Fibroblast of mammary gland (primary cell): Measurements from ENCODE around the gene CACNA1G.

Source experiments
- DNase-seq: peaks from one replicate; pipeline ENCODE4 v3.0.0-alpha.2; 2010; ENCODE audit warnings: low read depth
- H3K4me3 ChIP-seq: 2 replicates; pipeline ENCODE4 v1.5.1; 2011; ENCODE audit warnings: low read depth, mild to moderate bottlenecking, low read length, moderate library complexity; ENCODE audit not compliant: control insufficient read depth
- CTCF ChIP-seq: conservative IDR thresholded peaks from 2 replicates; pipeline ENCODE4 v1.5.1; 2011; ENCODE audit warnings: low read depth, low read length, inconsistent platforms; ENCODE audit not compliant: control insufficient read depth, insufficient read depth

Gene CACNA1G

DNA sequence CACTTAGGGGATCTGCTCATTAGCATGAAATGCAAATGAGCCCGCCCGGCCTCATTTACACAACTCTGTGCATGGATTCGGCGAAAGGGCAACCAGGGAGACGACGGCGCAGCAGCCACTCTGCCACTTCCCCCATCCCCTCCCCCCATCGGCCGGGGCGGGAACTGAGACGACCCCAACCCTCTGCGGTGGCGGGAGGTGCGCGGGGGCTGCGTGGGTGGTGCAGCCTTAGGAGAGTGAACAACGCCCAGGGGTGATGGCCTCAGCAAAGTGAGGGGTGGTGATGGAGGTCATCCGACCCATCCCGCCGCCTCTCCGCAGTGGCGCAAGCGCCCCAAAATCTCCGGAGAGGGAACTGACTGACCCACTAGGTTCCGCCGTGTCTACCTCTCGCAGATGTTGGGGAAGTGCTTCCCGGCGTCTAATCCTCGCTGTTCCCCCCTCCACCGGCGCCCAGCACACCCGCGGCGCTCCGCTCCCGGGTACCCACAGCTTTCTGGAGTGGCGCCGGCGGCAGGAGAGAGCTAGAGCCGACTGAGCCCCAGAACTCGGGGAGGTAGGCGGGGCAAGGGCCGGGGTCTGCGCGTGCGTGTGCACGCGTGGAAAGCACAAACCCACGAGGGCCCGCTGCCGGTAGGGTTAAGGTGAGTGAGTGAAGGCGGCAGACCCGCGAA, 1.4 kb upstream of the CACNA1G start:
- TF ChIP-seq CTCF: no peak
- H3K4me3 ChIP-seq: no peak overlapping the region
- no peak for DNase-seq

GRCh38 chr17:50559674-50560184, 786 bp upstream of the CACNA1G start:
- H3K4me3 ChIP-seq: peak overlapping the region; percentile 49
- peak; percentile 72 for DNase-seq

GRCh38 chr17:50560931-50561745, 623 bp downstream of the CACNA1G start:
- no peak for TF ChIP-seq CTCF
- peak overlapping the region; percentile 19 for H3K4me3 ChIP-seq
- DNase-seq: no peak

More at GRCh38 chr17:50559674-50560184, 786 bp upstream of the CACNA1G start:
- TF ChIP-seq CTCF: no peak

DNA sequence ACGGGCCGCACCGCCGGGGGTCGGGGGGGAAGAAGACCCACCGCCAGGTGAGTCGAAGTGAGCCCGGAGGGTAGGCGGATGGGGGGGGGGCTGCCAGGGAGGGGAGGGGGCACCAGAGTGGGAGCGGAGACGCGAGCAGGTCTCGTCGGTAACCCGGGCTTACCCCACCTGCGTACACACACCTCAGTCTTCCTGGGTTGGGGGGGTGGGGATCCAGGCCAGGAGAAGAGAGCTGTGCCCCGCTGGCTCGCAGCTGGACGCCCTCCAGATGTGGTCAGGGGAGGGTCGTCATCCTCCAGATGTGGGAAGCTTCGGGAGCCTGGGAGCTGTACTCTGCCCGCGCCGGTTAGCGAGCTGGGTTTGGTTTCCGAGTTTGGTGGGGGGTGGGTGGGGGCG, 1.2 kb downstream of the CACNA1G start:
- no peak for TF ChIP-seq CTCF
- no peak for DNase-seq
- H3K4me3 ChIP-seq: no peak overlapping the region

- TF ChIP-seq CTCF: no peak
- no peak overlapping the region for H3K4me3 ChIP-seq
- DNase-seq: no peak
Measured at GRCh38 chr17:50562242-50563091, 2.0 kb downstream of the CACNA1G start.

GRCh38 chr17:50563092-50563511, 2.6 kb downstream of the CACNA1G start:
- no peak overlapping the region for H3K4me3 ChIP-seq
- DNase-seq: no peak
- TF ChIP-seq CTCF: no peak
